Heart right ventricle (tissue), 16 donors: ENCODE data around the gene DUS4L. TPM values are rescaled to one million over a fixed set of nuclear protein-coding genes. Genes with fewer than 3 reads are reported as not detected.
A peak's percentile ranks its signal among the peaks of the same experiment; 100 is the strongest.

ENCODE experiments used
- ATAC-seq, 8 donors: fragments of 200-7000 bp; cut with Tn5 transposase; one replicate each; pipeline ENCODE4 v1.9.1; 2020; ENCODE audit warnings: mild to moderate bottlenecking in 8 of 8, moderate library complexity in 8 of 8, moderate number of reproducible peaks in 1 of 8
- DNase-seq, 2 donors: peaks; one replicate each; pipeline ENCODE4 v3.0.0-alpha.2; 2020
- H3K27ac ChIP-seq, 10 donors: fragments of 200-600 bp; sonication (generic) in 2 of 10; one replicate each; pipeline versions ENCODE4 v1.5.0 to v1.8.0; 2020 to 2022; ENCODE audit warnings: mild to moderate bottlenecking in 3 of 10
- H3K27me3 ChIP-seq, 7 donors: fragments of 200-600 bp; one replicate each; pipeline ENCODE4 v1.8.0; 2021 to 2022; ENCODE audit warnings: mild to moderate bottlenecking in 2 of 7
- H3K36me3 ChIP-seq, 9 donors: fragments of 200-600 bp; sonication (generic) in 1 of 9; one replicate each; pipeline versions ENCODE4 v1.5.0 to v1.8.0; 2020 to 2022; ENCODE audit warnings: mild to moderate bottlenecking in 2 of 9
- H3K4me1 ChIP-seq, 9 donors: fragments of 200-600 bp; sonication (generic) in 1 of 9; one replicate each; pipeline versions ENCODE4 v1.5.0 to v1.8.0; 2020 to 2022; ENCODE audit warnings: mild to moderate bottlenecking in 4 of 9
- H3K4me3 ChIP-seq, 10 donors: fragments of 200-600 bp; sonication (generic) in 2 of 10; one replicate each; pipeline versions ENCODE4 v1.5.0 to v1.8.0; 2020 to 2022; ENCODE audit warnings: mild to moderate bottlenecking in 7 of 10, moderate library complexity in 2 of 10
- H3K9me3 ChIP-seq, 11 donors: fragments of 200-600 bp in 10 of 11; sonication (generic) in 2 of 11; one replicate each; pipeline versions ENCODE4 v1.5.0 to v1.8.0; 2013 to 2022; ENCODE audit warnings: mild to moderate bottlenecking in 2 of 11, control low read depth in 1 of 11, moderate library complexity in 1 of 11
- CTCF ChIP-seq, 9 donors: fragments of 200-600 bp; sonication (generic) in 2 of 9; IDR thresholded peaks; one replicate each; pipeline versions ENCODE4 v1.5.0 to v1.8.0; 2021 to 2022; ENCODE audit warnings: antibody characterized with exemption in 9 of 9, mild to moderate bottlenecking in 5 of 9, moderate library complexity in 1 of 9
- WGBS, 2 donors: extraction: QIAGEN DNeasy Blood & Tissue Kit; methylation state at CpG; one replicate each; pipeline ENCODE4 v1.1.7; 2013; ENCODE audit warnings: inconsistent platforms in 1 of 2; 5-methylcytosine and 5-hydroxymethylcytosine counted together
- intact Hi-C, 10 donors: fragments of 100-400 bp; cut with DNase I; formaldehyde crosslinking; loops; one replicate each; pipeline versions ENCODE4 v1.11.1 to v1.14.2; 2022
- long read RNA-seq, 3 donors: library from polyadenylated mRNA; unstranded; transcript quantifications; one replicate each; pipeline ENCODE4 v2.0.0, GENCODE V29; 2020 to 2021
- polyA plus RNA-seq, 2 donors: library from polyadenylated mRNA; stranded (reverse); fragments of 200-250 nt; gene quantifications; one replicate each; pipeline ENCODE4 v1.2.3, GENCODE V29; 2013
- total RNA-seq, 10 donors: library from RNA; stranded (reverse); fragmentation: NEBNext Ultra II Directional in 3 of 10; extraction: Animal tissue kit (Norgen Biotek cat#: 25700) in 3 of 10; gene quantifications; one replicate each; pipeline versions ENCODE4 v1.2.1 to v1.2.4, GENCODE V29; 2021 to 2023
- donor health status: Arrhythmogenic right ventricular cardiomyopathy.
- donor health status: ischemic (EF 13 %, LVEDD 7.1; RV severe dilation, severe dysfunction).
- donor health status: healthy with polysubstance abuse.
- donor health status: DM: no; HTN: yes; CAD: no.
- donor health status: DM: no; HTN: no; CAD: no.
- donor health status: ischemic (EF 25% LVEDD 6.9; RV normal size, moderate dysfunction).
- donor health status: ischemic (EF 25% LVEDD 5.7; RV mildly dilated, moderate dysfunction).
- donor health status: healthy.
- donor health status: DM: yes; HTN: yes; CAD: no.
- donor health status: Ischemic cardiomyopathy.
- donor health status: ischemic (EF 35%, LVEDD 5.7; RV mildly dilated, moderate dysfunction).
- donor health status: nonischemic (EF 11% LVEDD 7.7; RV severe dilation, severe dysfunction).
- donor health status: DM: yes; HTN: yes; CAD: no.
- donor health status: PGD.
- donor health status: ischemic (EF 29% LVEDD 5.4; RV normal size, mild dysfunction).
- donor health status: nonischemic (EF 23%, LVEDD 6.1; RV moderate dilation, normal function).

DUS4L gene
- total RNA-seq (10 to 100 TPM in 2 of 10 donors, 1 to 10 TPM in 8; 6.6 to 10.6 (median 9.0) TPM), polyA plus RNA-seq (1 to 10 TPM; 3.0 to 5.7 TPM)
- long read RNA-seq, donor 1, partial matches to known transcripts, result 8 of 19 reads
- long read RNA-seq, donor 1, other reads (novel, unspliced or antisense), result 10 of 19 reads
- long read RNA-seq, donor 2, partial matches to known transcripts, result 14 of 22 reads
- long read RNA-seq, donor 2, other reads (novel, unspliced or antisense), result 6 of 22 reads
- long read RNA-seq, donor 3, partial matches to known transcripts, result 2 of 9 reads
- long read RNA-seq, donor 3, other reads (novel, unspliced or antisense), result 5 of 9 reads

- Histone ChIP-seq H3K4me1 (peaks cover 0 to 57% (median 49%) of the 10 kb centered on the region in 9 donors), H3K9me3 (no peaks in the 10 kb centered on the region), H3K4me3 (peak within 1 kb of the TSS; percentile 68 to 99 (median 87)), H3K27me3 (no peaks in the 10 kb centered on the region), H3K36me3 (peaks cover 0 to 7% (median 0%) of the 10 kb centered on the region in 9 donors), H3K27ac (peak within 1 kb of the TSS; percentile 88 to 98 (median 94))
- peak in 1 of 9 donors; percentile 3 for TF ChIP-seq CTCF (IDR thresholded peaks at IDR 0.05)
- intact Hi-C loops, result loop anchor here in 3 of 10 donors (2.0 to 5.0 kb wide), 3 partner anchors 15 to 92 kb away; partner anchors contain the start of gene GPR22 (in 1 of the 3)
- whole genome bisulfite sequencing, 2 donors, result 0 to 1% methylated on average over 55 of the region's 55 CpGs
- peak; percentile 94 to 98 (median 96) for ATAC-seq
- DNase-seq, result peak; percentile 85 to 86
These were observed at the start of gene DUS4L, which contains the start of gene COG5 for GRCh38 chr7:107563775-107564552. Gene DUS4L, plus strand, starts transcription at chr7:107563971. Its CDS starts 3,100 bp downstream, at chr7:107567071. Gene COG5, minus strand, starts transcription at chr7:107563920. Its CDS starts 24 bp downstream, at chr7:107563896.

DNA sequence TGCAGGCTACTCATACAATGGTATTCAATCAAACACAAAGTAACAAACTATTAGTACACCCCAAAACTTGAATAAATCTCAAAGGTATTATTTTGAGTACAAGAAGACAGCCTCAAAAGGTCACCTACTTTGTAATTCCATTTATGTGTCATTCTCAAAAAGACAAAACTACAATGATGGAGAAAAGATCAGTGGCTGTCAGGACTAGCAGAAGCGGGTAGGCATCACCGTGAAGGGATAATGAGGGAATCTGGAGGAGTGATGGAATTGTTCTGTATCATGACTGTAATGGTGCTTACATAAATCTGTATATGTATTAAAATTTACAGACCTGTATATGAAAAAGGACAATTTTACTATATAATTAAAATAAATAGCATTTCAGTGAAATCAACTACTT is 37.1 kb upstream of the DUS4L start:
- Histone ChIP-seq H3K36me3 (peaks cover 0 to 41% (median 0%) of the 10 kb centered on the region in 9 donors), H3K4me1 (peaks cover 0 to 11% (median 0%) of the 10 kb centered on the region in 9 donors), H3K27me3 (no peaks in the 10 kb centered on the region), H3K27ac (no peak overlapping the region), H3K9me3 (peaks cover 0 to under 1% (median 0%) of the 10 kb centered on the region in 11 donors), H3K4me3 (no peak overlapping the region)
- intact Hi-C loops, result no loop called here
- DNase-seq, result no peak
- 99 to 100% methylated on average over 2 of the region's 2 CpGs for WGBS, 2 donors
- no peak for TF ChIP-seq CTCF (IDR thresholded peaks at IDR 0.05)
- ATAC-seq, result no peak

DNA sequence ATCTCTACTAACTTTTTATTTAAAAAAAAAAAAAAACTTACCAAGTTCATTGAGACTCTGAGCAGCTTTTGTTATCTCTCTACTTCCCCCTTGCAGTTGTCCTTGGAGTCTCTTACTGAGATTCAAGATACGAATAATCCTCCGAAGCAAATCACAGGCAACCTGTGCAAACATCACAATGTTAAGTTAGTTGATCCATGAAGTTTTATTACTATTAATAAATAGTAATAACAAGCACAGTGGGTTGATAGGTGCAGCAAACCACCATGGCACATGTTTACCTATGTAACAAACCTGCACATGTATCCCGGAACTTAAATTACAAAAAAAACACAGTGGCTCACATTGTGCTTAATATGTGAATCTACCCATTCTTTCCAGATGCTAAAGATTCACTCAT is 36.6 kb upstream of the DUS4L start:
- no peak overlapping the region for H3K27ac ChIP-seq
- no peak for DNase-seq
- intact Hi-C loops, result no loop called here
- H3K4me1 ChIP-seq, result peaks cover 0 to 11% (median 0%) of the 10 kb centered on the region in 9 donors
- ATAC-seq, result no peak
- no peaks in the 10 kb centered on the region for H3K9me3 ChIP-seq
- H3K36me3 ChIP-seq, result peaks cover 0 to 41% (median 0%) of the 10 kb centered on the region in 9 donors
- WGBS, 2 donors, result 92 to 97% methylated on average over 3 of the region's 3 CpGs
- TF ChIP-seq CTCF (IDR thresholded peaks at IDR 0.05), result no peak
- H3K4me3 ChIP-seq, result no peak overlapping the region
- no peaks in the 10 kb centered on the region for H3K27me3 ChIP-seq

DNA sequence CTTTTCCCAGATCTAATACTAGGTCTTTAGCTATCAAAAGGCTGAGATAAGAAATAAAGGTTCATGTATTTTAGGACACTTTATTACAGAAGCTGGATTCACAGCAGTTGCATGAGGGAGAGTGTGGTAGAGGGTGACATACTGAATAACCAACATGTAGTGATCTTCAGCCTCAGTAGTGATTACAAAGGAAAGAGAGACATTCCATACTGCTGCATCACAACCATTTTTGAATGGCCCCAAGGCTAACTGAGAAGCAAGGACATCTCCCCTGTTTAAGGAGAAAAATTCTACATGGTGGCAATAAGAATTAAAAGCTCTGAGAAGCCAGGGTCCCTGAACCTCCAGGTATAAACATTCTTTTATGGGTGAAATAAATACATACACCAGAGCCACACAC is 35.3 kb upstream of the DUS4L start:
- peaks cover 0 to 38% (median 0%) of the 10 kb centered on the region in 9 donors for H3K36me3 ChIP-seq
- DNase-seq (no peak), ATAC-seq (no peak)
- no peak overlapping the region for H3K4me3 ChIP-seq
- H3K4me1 ChIP-seq, result peaks cover 0 to 11% (median 0%) of the 10 kb centered on the region in 9 donors
- no peaks in the 10 kb centered on the region for H3K9me3 ChIP-seq
- H3K27ac ChIP-seq, result no peak overlapping the region
- intact Hi-C loops, result no loop called here
- no peak for TF ChIP-seq CTCF (IDR thresholded peaks at IDR 0.05)
- no peaks in the 10 kb centered on the region for H3K27me3 ChIP-seq
